Astrocyte of the spinal cord (primary cell): Measurements from ENCODE around the gene NAP1L1.

Experiments used
- DNase-seq: peaks from one replicate; pipeline ENCODE4 v3.0.0; 2011; ENCODE audit warnings: low read depth, low spot score
- H3K4me3 ChIP-seq: 2 replicates; pipeline ENCODE4 v1.5.1; 2011; ENCODE audit warnings: low read depth, mild to moderate bottlenecking, low read length, moderate library complexity
- CTCF ChIP-seq: IDR thresholded peaks from 2 replicates; pipeline ENCODE4 v1.5.1; 2012; ENCODE audit warnings: low read depth, mild to moderate bottlenecking, low read length, inconsistent platforms
- in situ Hi-C: cut with HindIII; loops from 2 replicates; pipeline ENCODE4 v1.10.0; 2017; ENCODE audit warnings: low sequenced_read_pairs

The NAP1L1 gene

GRCh38 chr12:76117067-76117691 lies 32.7 kb upstream of the NAP1L1 start:
- TF ChIP-seq CTCF, result no peak
- in situ Hi-C loops, result no loop called here

GRCh38 chr12:76113800-76114757 lies 29.6 kb upstream of the NAP1L1 start:
- TF ChIP-seq CTCF, result no peak
- no peak for DNase-seq
- in situ Hi-C loops, result no loop called here
- no peak overlapping the region for H3K4me3 ChIP-seq

More at GRCh38 chr12:76117067-76117691, 32.7 kb upstream of the NAP1L1 start:
- no peak overlapping the region for H3K4me3 ChIP-seq
- no peak for DNase-seq

- no peak for DNase-seq
- in situ Hi-C loops, result no loop called here
- no peak for TF ChIP-seq CTCF
- no peak overlapping the region for H3K4me3 ChIP-seq
Observed at GRCh38 chr12:76111209-76111749, 26.8 kb upstream of the NAP1L1 start.

GRCh38 chr12:76109879-76110278 lies 25.4 kb upstream of the NAP1L1 start:
- in situ Hi-C loops, result no loop called here
- no peak for DNase-seq
- TF ChIP-seq CTCF, result no peak
- H3K4me3 ChIP-seq, result no peak overlapping the region

- DNase-seq, result no peak
- TF ChIP-seq CTCF, result no peak
- no peak overlapping the region for H3K4me3 ChIP-seq
- in situ Hi-C loops, result no loop called here
Observed at GRCh38 chr12:76108356-76108755, 23.9 kb upstream of the NAP1L1 start.

- no peak for TF ChIP-seq CTCF
- in situ Hi-C loops, result no loop called here
- DNase-seq, result peak; percentile 43
- H3K4me3 ChIP-seq, result no peak overlapping the region
Observed at GRCh38 chr12:76106631-76107030, 22.1 kb upstream of the NAP1L1 start.
